GM21619 (cell line): ENCODE data around the gene PLCXD1.
A peak's percentile ranks its signal among the peaks of the same experiment; 100 is the strongest.
"Not testable (repeated sequence)": the region's sequence is repeated elsewhere in the genome, so short reads cannot be mapped to it uniquely, and the experiment has no call there.

Source experiments
- ATAC-seq: cut with Tn5 transposase; IDR thresholded peaks from one replicate; pipeline ENCODE4 v1.9.1; 2021; ENCODE audit not compliant: unreplicated experiment

PLCXD1 gene

GRCh38 chrX:316351-317325, 35.5 kb downstream of the PLCXD1 start:
- ATAC-seq = no peak

- no peak for ATAC-seq
These were observed 36.4 kb downstream of the PLCXD1 start for GRCh38 chrX:317424-318067.

GRCh38 chrX:318068-318738, 37.0 kb downstream of the PLCXD1 start:
- ATAC-seq = peak; percentile 55

GRCh38 chrX:318739-319578, 37.8 kb downstream of the PLCXD1 start, which contains the start of gene GTPBP6:
TSS of gene GTPBP6 (minus strand) at chrX:318796. CDS start at chrX:318787, 9 bp downstream.
- peak; percentile 77 for ATAC-seq

GRCh38 chrX:319579-320125, 38.5 kb downstream of the PLCXD1 start:
- no peak for ATAC-seq

GRCh38 chrX:320126-320783, 39.1 kb downstream of the PLCXD1 start:
- no peak for ATAC-seq

- ATAC-seq = no peak
These were observed 42.8 kb downstream of the PLCXD1 start for GRCh38 chrX:323721-324628.

GRCh38 chrX:324664-325063, 43.5 kb downstream of the PLCXD1 start:
- ATAC-seq = not testable (repeated sequence)

- no peak for ATAC-seq
These were observed 46.5 kb downstream of the PLCXD1 start for GRCh38 chrX:327660-328126.

- no peak for ATAC-seq
These were observed 48.2 kb downstream of the PLCXD1 start for GRCh38 chrX:329291-329910.

GRCh38 chrX:330141-330725, 49.1 kb downstream of the PLCXD1 start:
- ATAC-seq = not testable (repeated sequence)

- ATAC-seq = no peak
These were observed 49.6 kb downstream of the PLCXD1 start for GRCh38 chrX:330726-331150.

GRCh38 chrX:331151-331824, 50.1 kb downstream of the PLCXD1 start:
- ATAC-seq = no peak

GRCh38 chrX:331825-332495, 50.8 kb downstream of the PLCXD1 start:
- no peak for ATAC-seq

GRCh38 chrX:332496-332860, 51.3 kb downstream of the PLCXD1 start:
- no peak for ATAC-seq

GRCh38 chrX:332916-333610, 51.9 kb downstream of the PLCXD1 start:
- ATAC-seq = no peak
